ENCODE results near the gene UIMC1. TPM values are rescaled to one million over a fixed set of nuclear protein-coding genes. Genes with fewer than 3 reads are reported as not detected.

Gene UIMC1
- total and polyA plus RNA-seq, 2 donors from 2014 or later, result 16.2 to 37.9 TPM

DNA sequence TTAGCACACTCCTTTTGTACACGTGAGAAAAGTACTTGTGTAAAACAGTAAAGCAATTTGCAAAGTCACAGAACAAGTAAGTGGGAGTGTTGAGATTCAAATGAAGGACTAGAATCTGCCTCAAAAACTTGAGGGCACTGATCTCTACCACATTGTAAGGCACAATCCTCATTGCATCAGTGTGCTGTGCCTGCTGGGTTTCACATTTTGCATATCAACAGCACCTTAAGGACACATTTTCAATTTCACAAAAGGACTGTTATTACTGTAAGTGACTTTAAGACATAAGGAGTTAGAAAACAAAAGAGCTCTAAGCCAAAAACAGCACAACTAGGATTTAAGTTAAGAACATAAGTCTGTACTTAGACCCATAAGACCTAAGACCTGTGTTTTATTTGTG lies 62.8 kb downstream of the UIMC1 start:
- peaks cover 5 to 9% (median 6%) of the 10 kb centered on the region in 3 donors for H3K36me3 ChIP-seq (ENCODE audit: control insufficient read depth in 2 of 3, insufficient read depth in 3 of 3, low read length in 3 of 3)
- TF ChIP-seq, protein P1, sequence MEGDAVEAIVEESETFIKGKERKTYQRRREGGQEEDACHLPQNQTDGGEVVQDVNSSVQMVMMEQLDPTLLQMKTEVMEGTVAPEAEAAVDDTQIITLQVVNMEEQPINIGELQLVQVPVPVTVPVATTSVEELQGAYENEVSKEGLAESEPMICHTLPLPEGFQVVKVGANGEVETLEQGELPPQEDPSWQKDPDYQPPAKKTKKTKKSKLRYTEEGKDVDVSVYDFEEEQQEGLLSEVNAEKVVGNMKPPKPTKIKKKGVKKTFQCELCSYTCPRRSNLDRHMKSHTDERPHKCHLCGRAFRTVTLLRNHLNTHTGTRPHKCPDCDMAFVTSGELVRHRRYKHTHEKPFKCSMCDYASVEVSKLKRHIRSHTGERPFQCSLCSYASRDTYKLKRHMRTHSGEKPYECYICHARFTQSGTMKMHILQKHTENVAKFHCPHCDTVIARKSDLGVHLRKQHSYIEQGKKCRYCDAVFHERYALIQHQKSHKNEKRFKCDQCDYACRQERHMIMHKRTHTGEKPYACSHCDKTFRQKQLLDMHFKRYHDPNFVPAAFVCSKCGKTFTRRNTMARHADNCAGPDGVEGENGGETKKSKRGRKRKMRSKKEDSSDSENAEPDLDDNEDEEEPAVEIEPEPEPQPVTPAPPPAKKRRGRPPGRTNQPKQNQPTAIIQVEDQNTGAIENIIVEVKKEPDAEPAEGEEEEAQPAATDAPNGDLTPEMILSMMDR (IDR thresholded peaks at IDR 0.05; ENCODE audit: borderline replicate concordance, extremely low read depth, insufficient read depth), result no peak

GRCh38 chr5:176941951-176942350 lies 64.6 kb downstream of the UIMC1 start:
- H3K36me3 ChIP-seq (ENCODE audit: control insufficient read depth in 2 of 3, insufficient read depth in 3 of 3, low read length in 3 of 3), result peaks cover 5 to 8% (median 6%) of the 10 kb centered on the region in 3 donors

More for the DNA sequence above, 62.8 kb downstream of the UIMC1 start:
- DNase-seq, result no peak
- FAIRE-seq, result no peak
- no peak overlapping the region for H3K4me3 ChIP-seq (ENCODE audit: low read length in 3 of 3)
- no peak overlapping the region for H3K27ac ChIP-seq (ENCODE audit: low read depth in 2 of 2, low read length in 2 of 2)
- intact Hi-C loops (cut with DNase I), result no loop called here
- H3K9me3 ChIP-seq (ENCODE audit: control insufficient read depth in 2 of 3, insufficient read depth in 1 of 3, low read length in 3 of 3), result no peaks in the 10 kb centered on the region
- H3K9ac ChIP-seq (ENCODE audit: low read length in 3 of 3), result no peak overlapping the region
- no peaks in the 10 kb centered on the region for H3K4me1 ChIP-seq (ENCODE audit: control insufficient read depth in 2 of 3, insufficient read depth in 2 of 3, low read depth in 1 of 3, low read length in 3 of 3)
- no peaks in the 10 kb centered on the region for H3K27me3 ChIP-seq (ENCODE audit: control insufficient read depth, insufficient read depth, low read length)

DNA sequence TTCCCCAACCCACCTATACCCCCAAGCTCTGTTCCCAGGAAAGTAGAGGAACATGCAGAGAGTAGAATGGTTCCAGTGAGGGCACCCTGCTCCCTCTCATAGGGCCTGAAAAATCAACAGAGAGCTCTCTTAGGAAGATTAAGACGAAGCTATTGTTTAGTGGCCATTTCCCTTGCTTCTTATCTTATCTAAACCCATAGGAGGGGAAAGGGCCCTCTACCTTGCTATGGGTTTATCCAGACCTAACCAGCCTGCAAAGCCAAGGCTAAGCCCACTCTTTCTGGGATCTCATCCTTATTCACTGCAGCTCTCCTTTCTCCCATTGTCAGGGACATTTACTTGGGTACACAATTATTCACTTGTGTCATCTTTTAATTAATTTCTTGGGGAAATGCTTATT lies 68.1 kb downstream of the UIMC1 start:
- Histone ChIP-seq H3K27ac (ENCODE audit: low read depth in 2 of 2, low read length in 2 of 2) (no peak overlapping the region), H3K27me3 (ENCODE audit: control insufficient read depth, insufficient read depth, low read length) (no peaks in the 10 kb centered on the region), H3K9ac (ENCODE audit: low read length in 3 of 3) (no peak overlapping the region), H3K36me3 (ENCODE audit: control insufficient read depth in 2 of 3, insufficient read depth in 3 of 3, low read length in 3 of 3) (peaks cover 2 to 6% (median 4%) of the 10 kb centered on the region in 3 donors), H3K9me3 (ENCODE audit: control insufficient read depth in 2 of 3, insufficient read depth in 1 of 3, low read length in 3 of 3) (no peaks in the 10 kb centered on the region), H3K4me1 (ENCODE audit: control insufficient read depth in 2 of 3, insufficient read depth in 2 of 3, low read depth in 1 of 3, low read length in 3 of 3) (no peaks in the 10 kb centered on the region), H3K4me3 (ENCODE audit: low read length in 3 of 3) (no peak overlapping the region)
- no peak for DNase-seq
- FAIRE-seq, result no peak
- intact Hi-C loops (cut with DNase I), result no loop called here
- TF ChIP-seq, protein P1 (IDR thresholded peaks at IDR 0.05; ENCODE audit: borderline replicate concordance, extremely low read depth, insufficient read depth), result no peak

More at GRCh38 chr5:176941951-176942350, 64.6 kb downstream of the UIMC1 start:
- Histone ChIP-seq H3K27ac (ENCODE audit: low read depth in 2 of 2, low read length in 2 of 2) (no peak overlapping the region), H3K9ac (ENCODE audit: low read length in 3 of 3) (no peak overlapping the region), H3K4me3 (ENCODE audit: low read length in 3 of 3) (no peak overlapping the region), H3K9me3 (ENCODE audit: control insufficient read depth in 2 of 3, insufficient read depth in 1 of 3, low read length in 3 of 3) (no peaks in the 10 kb centered on the region), H3K27me3 (ENCODE audit: control insufficient read depth, insufficient read depth, low read length) (no peaks in the 10 kb centered on the region), H3K4me1 (ENCODE audit: control insufficient read depth in 2 of 3, insufficient read depth in 2 of 3, low read depth in 1 of 3, low read length in 3 of 3) (no peaks in the 10 kb centered on the region)
- TF ChIP-seq, protein P1 (IDR thresholded peaks at IDR 0.05; ENCODE audit: borderline replicate concordance, extremely low read depth, insufficient read depth), result no peak
- intact Hi-C loops (cut with DNase I), result no loop called here
- FAIRE-seq, result no peak
- DNase-seq, result no peak

GRCh38 chr5:176935017-176935416 lies 71.6 kb downstream of the UIMC1 start:
- H3K36me3 ChIP-seq (ENCODE audit: control insufficient read depth in 2 of 3, insufficient read depth in 3 of 3, low read length in 3 of 3), result peaks cover 0 to 8% (median 6%) of the 10 kb centered on the region in 3 donors
- H3K27ac ChIP-seq (ENCODE audit: low read depth in 2 of 2, low read length in 2 of 2), result no peak overlapping the region
- H3K9ac ChIP-seq (ENCODE audit: low read length in 3 of 3), result no peak overlapping the region
- DNase-seq, result no peak
- TF ChIP-seq, protein P1 (IDR thresholded peaks at IDR 0.05; ENCODE audit: borderline replicate concordance, extremely low read depth, insufficient read depth), result no peak
- H3K27me3 ChIP-seq (ENCODE audit: control insufficient read depth, insufficient read depth, low read length), result no peaks in the 10 kb centered on the region
- H3K9me3 ChIP-seq (ENCODE audit: control insufficient read depth in 2 of 3, insufficient read depth in 1 of 3, low read length in 3 of 3), result no peaks in the 10 kb centered on the region
- H3K4me3 ChIP-seq (ENCODE audit: low read length in 3 of 3), result no peak overlapping the region
- no peak for FAIRE-seq
- intact Hi-C loops (cut with DNase I), result no loop called here
- no peaks in the 10 kb centered on the region for H3K4me1 ChIP-seq (ENCODE audit: control insufficient read depth in 2 of 3, insufficient read depth in 2 of 3, low read depth in 1 of 3, low read length in 3 of 3)
